HepG2 (cell line): Measurements from ENCODE around the gene ANKRD11. TPM values are rescaled to one million over a fixed set of nuclear protein-coding genes. Genes with fewer than 3 reads are reported as not detected.

Experiments used
- AKAP8 ChIP-seq: sonication (generic); formaldehyde crosslinking; IDR thresholded peaks from 2 replicates; pipeline ENCODE4 v1.5.1; 2020; ENCODE audit warnings: mild to moderate bottlenecking, missing genetic modification reagents
- CENPT ChIP-seq: sonication (generic); formaldehyde crosslinking; IDR thresholded peaks from 2 replicates; pipeline ENCODE4 v1.8.0; 2022; ENCODE audit warnings: low read depth, mild to moderate bottlenecking, moderate library complexity, missing genetic modification reagents
- CHD2 ChIP-seq: IDR thresholded peaks from 2 replicates; pipeline ENCODE4 v1.6.1; 2011; ENCODE audit warnings: low read depth, low read length, improper control_type of control experiment
- FOXK2 ChIP-seq: fragments of 450-650 bp; IDR thresholded peaks from 2 replicates; pipeline ENCODE4 v1.6.1; 2016
- FOXP1 ChIP-seq, 2 experiments: fragments of 450-650 bp in 1 of 2; IDR thresholded peaks; 2 replicates each; pipeline ENCODE4 v1.6.1; 2017 to 2018; ENCODE audit warnings: antibody characterized with exemption in 1 of 2
- GTF2F1 ChIP-seq: fragments of 150-350 bp; IDR thresholded peaks from 2 replicates; pipeline ENCODE4 v1.6.1; 2014; ENCODE audit warnings: low read length
- HMGXB4 ChIP-seq, 2 experiments: sonication (generic) in 1 of 2; formaldehyde crosslinking in 1 of 2; IDR thresholded peaks; 2 replicates each; pipeline versions ENCODE4 v1.4.0 to v1.6.1; 2018 to 2020; ENCODE audit warnings: missing genetic modification reagents in 2 of 2, borderline replicate concordance in 1 of 2, low read depth in 1 of 2, mild to moderate bottlenecking in 1 of 2, missing biosample characterization in 1 of 2
- MXI1 ChIP-seq: IDR thresholded peaks from 3 replicates; pipeline ENCODE4 v1.6.1; 2012; ENCODE audit warnings: low read depth, low read length, inconsistent platforms, borderline replicate concordance
- ZFP36L2 ChIP-seq: sonication (generic); formaldehyde crosslinking; IDR thresholded peaks from 2 replicates; pipeline ENCODE4 v1.4.0; 2020; ENCODE audit warnings: missing genetic modification reagents
- ZMYM3 ChIP-seq: sonication (generic); formaldehyde crosslinking; IDR thresholded peaks from 2 replicates; pipeline ENCODE4 v1.5.1; 2020; ENCODE audit warnings: mild to moderate bottlenecking, missing genetic modification reagents
- ZMYM4 ChIP-seq: sonication (generic); formaldehyde crosslinking; IDR thresholded peaks from 2 replicates; pipeline ENCODE4 v1.8.1; 2023; ENCODE audit warnings: mild to moderate bottlenecking, missing genetic modification reagents
- ZNF180 ChIP-seq: sonication (generic); formaldehyde crosslinking; IDR thresholded peaks from 2 replicates; pipeline ENCODE4 v1.4.0; 2020; ENCODE audit warnings: low read depth, missing genetic modification reagents, borderline replicate concordance
- ZNF225 ChIP-seq: sonication (generic); formaldehyde crosslinking; IDR thresholded peaks from 2 replicates; pipeline ENCODE4 v1.4.0; 2020; ENCODE audit warnings: mild to moderate bottlenecking, missing genetic modification reagents
- ZNF503 ChIP-seq: sonication (generic); formaldehyde crosslinking; IDR thresholded peaks from 2 replicates; pipeline ENCODE4 v1.4.0; 2020; ENCODE audit warnings: missing genetic modification reagents
- ZNF574 ChIP-seq: sonication (generic); formaldehyde crosslinking; IDR thresholded peaks from 2 replicates; pipeline ENCODE4 v1.4.0; 2020; ENCODE audit warnings: missing genetic modification reagents
- ZNF576 ChIP-seq: sonication (generic); formaldehyde crosslinking; IDR thresholded peaks from 2 replicates; pipeline ENCODE4 v1.4.0; 2020; ENCODE audit warnings: mild to moderate bottlenecking, missing genetic modification reagents
- ZNF609 ChIP-seq: sonication (generic); formaldehyde crosslinking; IDR thresholded peaks from 2 replicates; pipeline ENCODE4 v1.4.0; 2020; ENCODE audit warnings: mild to moderate bottlenecking, missing genetic modification reagents, borderline replicate concordance
- ZSCAN29 ChIP-seq: sonication (generic); formaldehyde crosslinking; conservative IDR thresholded peaks from 2 replicates; pipeline ENCODE4 v1.4.0; 2020; ENCODE audit warnings: mild to moderate bottlenecking, missing genetic modification reagents
- polyA plus RNA-seq, 8 experiments: library from polyadenylated mRNA; depleted of rRNA in 3 of 8; stranded (reverse) in 7 of 8; unstranded in 1 of 8; fragments of >200 nt; fragmentation: Illumina TruSeq in 4 of 8; extraction: Trizol in 4 of 8; gene quantifications; 2 replicates each; pipeline versions ENCODE4 v1.2.1 to v1.2.3, GENCODE V29; 2011 to 2016; ENCODE audit warnings: low read depth in 4 of 8, missing spikeins in 1 of 8, mixed read lengths in 1 of 8; ENCODE audit not compliant: insufficient read depth in 1 of 8
- total RNA-seq, 5 experiments: library from RNA; depleted of rRNA; stranded (reverse); fragments of >200 nt; fragmentation: Illumina TruSeq; extraction: Trizol; gene quantifications; 2 replicates each; pipeline ENCODE4 v1.2.3, GENCODE V29; 2016; ENCODE audit warnings: low read depth in 1 of 5

Gene ANKRD11
- total and polyA plus RNA-seq, 2 of the 13 experiments (the other 11 are each of a cell fraction or from before 2014, with no cell fraction given) = 21.4 to 38.4 TPM

- TF ChIP-seq ZSCAN29 (CRISPR knock-in tag) (no peak), FOXP1 (IDR thresholded peaks at IDR 0.05) (no peak), FOXP1 (CRISPR knock-in tag; IDR thresholded peaks at IDR 0.05) (peak; percentile 62; the same call in 1 of the 2 replicates), GTF2F1 (no peak), ZMYM4 (CRISPR knock-in tag) (0 out of 2 replicates have a peak, but pooled peaks have one; percentile 3), CENPT (CRISPR knock-in tag) (no peak), FOXK2 (no peak), ZNF180 (CRISPR knock-in tag) (no peak), ZFP36L2 (CRISPR knock-in tag) (no peak), MXI1 (peak; percentile 70; the same call in 2 of the 3 replicates), CHD2 (no peak), AKAP8 (CRISPR knock-in tag) (peak; percentile 51; the same call in 1 of the 2 replicates), HMGXB4 (CRISPR knock-in tag; IDR thresholded peaks at IDR 0.05; ENCODE audit: borderline replicate concordance in 1 of 2, low read depth in 1 of 2) (0 out of 4 replicates have a peak, but pooled peaks of 1 of the 2 experiments have one; percentile 12), ZNF576 (CRISPR knock-in tag) (no peak), ZMYM3 (CRISPR knock-in tag) (no peak), ZNF503 (CRISPR knock-in tag) (no peak), ZNF609 (no peak; the same call in 1 of the 2 replicates), ZNF225 (no peak), ZNF574 (CRISPR knock-in tag) (peak; percentile 41; the same call in 1 of the 2 replicates)
These were observed 59.2 kb downstream of the ANKRD11 start (continued) for GRCh38 chr16:89431158-89431584.
